ENCODE measurements around the gene HOXB4.

- TF ChIP-seq CTCF (IDR thresholded peaks at IDR 0.05; ENCODE audit: insufficient read depth, low read length, poor library complexity, severe bottlenecking) (no peak), EZH2phosphoT487 (conservative IDR thresholded peaks at IDR 0.05; ENCODE audit: low read length) (no peak)
These were observed 7.7 kb downstream of the HOXB4 start for GRCh38 chr17:48570325-48571023.
